ENCODE results near the gene TEX52. TPM values are rescaled to one million over a fixed set of nuclear protein-coding genes. Genes with fewer than 3 reads are reported as not detected.

Gene TEX52
- polyA plus RNA-seq, 1 donor (not counting 4 experiments of a cell fraction or from before 2014, with no cell fraction given): not detected

GRCh38 chr12:2884810-2885209 is 28.0 kb upstream of the TEX52 start:
- FAIRE-seq: no peak
- Histone ChIP-seq H3K4me2 (ENCODE audit: control insufficient read depth, extremely low read depth, insufficient read depth, low read depth, low read length) (no peak overlapping the region), H3K9ac (ENCODE audit: control insufficient read depth, extremely low read depth, insufficient read depth, low read length) (no peak overlapping the region), H3K4me1 (ENCODE audit: control insufficient read depth, extremely low read depth, insufficient read depth, low read length) (no peaks in the 10 kb centered on the region), H2AFZ (ENCODE audit: control insufficient read depth, low read length) (no peak overlapping the region), H4K20me1 (ENCODE audit: control insufficient read depth, extremely low read depth, insufficient read depth, low read length) (no peaks in the 10 kb centered on the region), H3K4me3 (ENCODE audit: control insufficient read depth in 2 of 3, extremely low read depth in 1 of 3, insufficient read depth in 2 of 3, low read depth in 1 of 3, low read length in 3 of 3) (no peak overlapping the region), H3K9me3 (ENCODE audit: control insufficient read depth, low read depth, low read length) (no peaks in the 10 kb centered on the region), H3K27ac (ENCODE audit: control insufficient read depth, insufficient read depth, low read length) (no peak overlapping the region), H3K79me2 (ENCODE audit: control insufficient read depth, insufficient read depth, low read length) (peaks cover 10% of the 10 kb centered on the region), H3K27me3 (ENCODE audit: control insufficient read depth, extremely low read depth, insufficient read depth, low read length) (no peaks in the 10 kb centered on the region), H3K36me3 (ENCODE audit: control insufficient read depth in 2 of 2, extremely low read depth in 1 of 2, insufficient read depth in 2 of 2, low read length in 2 of 2) (peaks cover 2 to 4% of the 10 kb centered on the region in 2 experiments), H3K9me1 (ENCODE audit: control insufficient read depth, extremely low read depth, insufficient read depth, low read length) (no peaks in the 10 kb centered on the region)
- no peak for DNase-seq (ENCODE audit: low read depth, low spot score)
- TF ChIP-seq CTCF (optimal IDR thresholded peaks at IDR 0.05 in 1 of 3, IDR thresholded peaks at IDR 0.05 in 1 of 3, conservative IDR thresholded peaks at IDR 0.05 in 1 of 3; ENCODE audit: extremely low read depth in 1 of 3, insufficient read depth in 2 of 3, low read length in 3 of 3) (no peak), EZH2 (IDR thresholded peaks at IDR 0.05; ENCODE audit: low read length) (no peak)
- dilution Hi-C loops (cut with MboI; ENCODE audit: extremely low pct_ligation_motif_present, low sequenced_read_pairs): no loop called here

GRCh38 chr12:2879853-2880252 is 23.0 kb upstream of the TEX52 start:
- FAIRE-seq: no peak
- dilution Hi-C loops (cut with MboI; ENCODE audit: extremely low pct_ligation_motif_present, low sequenced_read_pairs): no loop called here

More at GRCh38 chr12:2879853-2880252, 23.0 kb upstream of the TEX52 start:
- no peak for TF ChIP-seq EZH2 (IDR thresholded peaks at IDR 0.05; ENCODE audit: low read length)
- no peak for DNase-seq (ENCODE audit: low read depth, low spot score)
- H3K79me2 ChIP-seq (ENCODE audit: control insufficient read depth, insufficient read depth, low read length): peaks cover 35% of the 10 kb centered on the region
- H3K27me3 ChIP-seq (ENCODE audit: control insufficient read depth, extremely low read depth, insufficient read depth, low read length): no peaks in the 10 kb centered on the region
- H3K9ac ChIP-seq (ENCODE audit: control insufficient read depth, extremely low read depth, insufficient read depth, low read length): no peak overlapping the region
- H3K36me3 ChIP-seq (ENCODE audit: control insufficient read depth in 2 of 2, extremely low read depth in 1 of 2, insufficient read depth in 2 of 2, low read length in 2 of 2): no peaks in the 10 kb centered on the region
- H3K4me3 ChIP-seq (ENCODE audit: control insufficient read depth in 2 of 3, extremely low read depth in 1 of 3, insufficient read depth in 2 of 3, low read depth in 1 of 3, low read length in 3 of 3): no peak overlapping the region
- no peak overlapping the region for H3K4me2 ChIP-seq (ENCODE audit: control insufficient read depth, extremely low read depth, insufficient read depth, low read depth, low read length)
- H3K27ac ChIP-seq (ENCODE audit: control insufficient read depth, insufficient read depth, low read length): no peak overlapping the region
- no peaks in the 10 kb centered on the region for H3K9me1 ChIP-seq (ENCODE audit: control insufficient read depth, extremely low read depth, insufficient read depth, low read length)
- H4K20me1 ChIP-seq (ENCODE audit: control insufficient read depth, extremely low read depth, insufficient read depth, low read length): no peaks in the 10 kb centered on the region
- H2AFZ ChIP-seq (ENCODE audit: control insufficient read depth, low read length): no peak overlapping the region
- no peaks in the 10 kb centered on the region for H3K9me3 ChIP-seq (ENCODE audit: control insufficient read depth, low read depth, low read length)
- H3K4me1 ChIP-seq (ENCODE audit: control insufficient read depth, extremely low read depth, insufficient read depth, low read length): peaks cover 14% of the 10 kb centered on the region
